ENCODE results near the gene RNF151. TPM values are rescaled to one million over a fixed set of nuclear protein-coding genes. Genes with fewer than 3 reads are reported as not detected.

RNF151 gene
- total and polyA plus RNA-seq, 2 of the 13 experiments (the other 11 are each of a cell fraction or from before 2014, with no cell fraction given): not detected

DNA sequence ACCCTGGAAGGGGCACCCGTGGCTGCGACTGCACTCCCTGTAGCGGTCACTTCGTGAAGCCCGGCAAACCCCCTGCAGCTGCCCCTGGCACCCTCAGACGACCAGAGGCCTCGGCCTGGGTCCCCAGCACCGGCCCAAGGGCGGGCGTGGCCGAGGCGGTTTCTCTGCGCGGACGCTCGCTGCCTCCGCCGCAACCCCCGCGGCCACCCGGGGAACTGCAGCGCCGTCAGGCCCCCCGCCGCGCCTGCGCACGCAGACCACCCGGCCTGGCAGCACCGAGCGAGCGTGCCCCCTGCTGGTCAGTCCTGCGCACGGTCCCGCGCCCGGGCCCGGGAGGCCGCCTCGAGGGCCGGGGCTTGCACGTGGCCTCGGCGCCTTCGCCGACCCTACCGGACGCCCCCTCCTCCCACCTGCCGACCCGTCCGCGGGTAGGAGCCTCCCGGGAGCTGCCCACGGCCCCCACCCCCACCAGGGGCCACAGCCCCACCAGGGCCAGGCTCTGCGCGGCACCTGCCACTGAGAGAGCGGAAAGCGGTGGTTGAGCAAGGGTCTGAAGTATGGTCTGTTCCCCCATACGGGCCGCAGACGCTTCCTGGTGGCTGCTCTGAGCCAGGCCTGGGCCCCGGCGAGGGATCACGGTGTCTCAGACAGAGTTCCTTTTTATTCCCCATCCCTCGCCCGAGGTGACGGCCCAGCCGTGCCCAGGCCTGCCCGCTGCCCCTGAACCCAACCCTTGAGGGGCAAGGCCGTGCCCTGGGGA lies 36.9 kb upstream of the RNF151 start (continued):
- TF ChIP-seq, protein P1, sequence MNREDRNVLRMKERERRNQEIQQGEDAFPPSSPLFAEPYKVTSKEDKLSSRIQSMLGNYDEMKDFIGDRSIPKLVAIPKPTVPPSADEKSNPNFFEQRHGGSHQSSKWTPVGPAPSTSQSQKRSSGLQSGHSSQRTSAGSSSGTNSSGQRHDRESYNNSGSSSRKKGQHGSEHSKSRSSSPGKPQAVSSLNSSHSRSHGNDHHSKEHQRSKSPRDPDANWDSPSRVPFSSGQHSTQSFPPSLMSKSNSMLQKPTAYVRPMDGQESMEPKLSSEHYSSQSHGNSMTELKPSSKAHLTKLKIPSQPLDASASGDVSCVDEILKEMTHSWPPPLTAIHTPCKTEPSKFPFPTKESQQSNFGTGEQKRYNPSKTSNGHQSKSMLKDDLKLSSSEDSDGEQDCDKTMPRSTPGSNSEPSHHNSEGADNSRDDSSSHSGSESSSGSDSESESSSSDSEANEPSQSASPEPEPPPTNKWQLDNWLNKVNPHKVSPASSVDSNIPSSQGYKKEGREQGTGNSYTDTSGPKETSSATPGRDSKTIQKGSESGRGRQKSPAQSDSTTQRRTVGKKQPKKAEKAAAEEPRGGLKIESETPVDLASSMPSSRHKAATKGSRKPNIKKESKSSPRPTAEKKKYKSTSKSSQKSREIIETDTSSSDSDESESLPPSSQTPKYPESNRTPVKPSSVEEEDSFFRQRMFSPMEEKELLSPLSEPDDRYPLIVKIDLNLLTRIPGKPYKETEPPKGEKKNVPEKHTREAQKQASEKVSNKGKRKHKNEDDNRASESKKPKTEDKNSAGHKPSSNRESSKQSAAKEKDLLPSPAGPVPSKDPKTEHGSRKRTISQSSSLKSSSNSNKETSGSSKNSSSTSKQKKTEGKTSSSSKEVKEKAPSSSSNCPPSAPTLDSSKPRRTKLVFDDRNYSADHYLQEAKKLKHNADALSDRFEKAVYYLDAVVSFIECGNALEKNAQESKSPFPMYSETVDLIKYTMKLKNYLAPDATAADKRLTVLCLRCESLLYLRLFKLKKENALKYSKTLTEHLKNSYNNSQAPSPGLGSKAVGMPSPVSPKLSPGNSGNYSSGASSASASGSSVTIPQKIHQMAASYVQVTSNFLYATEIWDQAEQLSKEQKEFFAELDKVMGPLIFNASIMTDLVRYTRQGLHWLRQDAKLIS (CRISPR knock-in tag; IDR thresholded peaks at IDR 0.05): no peak
- peak; percentile 81 for TF ChIP-seq RBFOX2 (IDR thresholded peaks at IDR 0.05; ENCODE audit: low read depth, low read length)
- TF ChIP-seq, protein P2, sequence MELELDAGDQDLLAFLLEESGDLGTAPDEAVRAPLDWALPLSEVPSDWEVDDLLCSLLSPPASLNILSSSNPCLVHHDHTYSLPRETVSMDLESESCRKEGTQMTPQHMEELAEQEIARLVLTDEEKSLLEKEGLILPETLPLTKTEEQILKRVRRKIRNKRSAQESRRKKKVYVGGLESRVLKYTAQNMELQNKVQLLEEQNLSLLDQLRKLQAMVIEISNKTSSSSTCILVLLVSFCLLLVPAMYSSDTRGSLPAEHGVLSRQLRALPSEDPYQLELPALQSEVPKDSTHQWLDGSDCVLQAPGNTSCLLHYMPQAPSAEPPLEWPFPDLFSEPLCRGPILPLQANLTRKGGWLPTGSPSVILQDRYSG (CRISPR knock-in tag; IDR thresholded peaks at IDR 0.05): no peak; the same call in 1 of the 2 replicates
- peak; percentile 24; the same call in 1 of the 2 replicates for TF ChIP-seq ZNF367 (CRISPR knock-in tag; IDR thresholded peaks at IDR 0.05; ENCODE audit: borderline replicate concordance)
- TF ChIP-seq HDAC2 (CRISPR knock-in tag; IDR thresholded peaks at IDR 0.05): no peak
- no peak for TF ChIP-seq NFATC3 (CRISPR knock-in tag; IDR thresholded peaks at IDR 0.05)
- TF ChIP-seq, protein P3, sequence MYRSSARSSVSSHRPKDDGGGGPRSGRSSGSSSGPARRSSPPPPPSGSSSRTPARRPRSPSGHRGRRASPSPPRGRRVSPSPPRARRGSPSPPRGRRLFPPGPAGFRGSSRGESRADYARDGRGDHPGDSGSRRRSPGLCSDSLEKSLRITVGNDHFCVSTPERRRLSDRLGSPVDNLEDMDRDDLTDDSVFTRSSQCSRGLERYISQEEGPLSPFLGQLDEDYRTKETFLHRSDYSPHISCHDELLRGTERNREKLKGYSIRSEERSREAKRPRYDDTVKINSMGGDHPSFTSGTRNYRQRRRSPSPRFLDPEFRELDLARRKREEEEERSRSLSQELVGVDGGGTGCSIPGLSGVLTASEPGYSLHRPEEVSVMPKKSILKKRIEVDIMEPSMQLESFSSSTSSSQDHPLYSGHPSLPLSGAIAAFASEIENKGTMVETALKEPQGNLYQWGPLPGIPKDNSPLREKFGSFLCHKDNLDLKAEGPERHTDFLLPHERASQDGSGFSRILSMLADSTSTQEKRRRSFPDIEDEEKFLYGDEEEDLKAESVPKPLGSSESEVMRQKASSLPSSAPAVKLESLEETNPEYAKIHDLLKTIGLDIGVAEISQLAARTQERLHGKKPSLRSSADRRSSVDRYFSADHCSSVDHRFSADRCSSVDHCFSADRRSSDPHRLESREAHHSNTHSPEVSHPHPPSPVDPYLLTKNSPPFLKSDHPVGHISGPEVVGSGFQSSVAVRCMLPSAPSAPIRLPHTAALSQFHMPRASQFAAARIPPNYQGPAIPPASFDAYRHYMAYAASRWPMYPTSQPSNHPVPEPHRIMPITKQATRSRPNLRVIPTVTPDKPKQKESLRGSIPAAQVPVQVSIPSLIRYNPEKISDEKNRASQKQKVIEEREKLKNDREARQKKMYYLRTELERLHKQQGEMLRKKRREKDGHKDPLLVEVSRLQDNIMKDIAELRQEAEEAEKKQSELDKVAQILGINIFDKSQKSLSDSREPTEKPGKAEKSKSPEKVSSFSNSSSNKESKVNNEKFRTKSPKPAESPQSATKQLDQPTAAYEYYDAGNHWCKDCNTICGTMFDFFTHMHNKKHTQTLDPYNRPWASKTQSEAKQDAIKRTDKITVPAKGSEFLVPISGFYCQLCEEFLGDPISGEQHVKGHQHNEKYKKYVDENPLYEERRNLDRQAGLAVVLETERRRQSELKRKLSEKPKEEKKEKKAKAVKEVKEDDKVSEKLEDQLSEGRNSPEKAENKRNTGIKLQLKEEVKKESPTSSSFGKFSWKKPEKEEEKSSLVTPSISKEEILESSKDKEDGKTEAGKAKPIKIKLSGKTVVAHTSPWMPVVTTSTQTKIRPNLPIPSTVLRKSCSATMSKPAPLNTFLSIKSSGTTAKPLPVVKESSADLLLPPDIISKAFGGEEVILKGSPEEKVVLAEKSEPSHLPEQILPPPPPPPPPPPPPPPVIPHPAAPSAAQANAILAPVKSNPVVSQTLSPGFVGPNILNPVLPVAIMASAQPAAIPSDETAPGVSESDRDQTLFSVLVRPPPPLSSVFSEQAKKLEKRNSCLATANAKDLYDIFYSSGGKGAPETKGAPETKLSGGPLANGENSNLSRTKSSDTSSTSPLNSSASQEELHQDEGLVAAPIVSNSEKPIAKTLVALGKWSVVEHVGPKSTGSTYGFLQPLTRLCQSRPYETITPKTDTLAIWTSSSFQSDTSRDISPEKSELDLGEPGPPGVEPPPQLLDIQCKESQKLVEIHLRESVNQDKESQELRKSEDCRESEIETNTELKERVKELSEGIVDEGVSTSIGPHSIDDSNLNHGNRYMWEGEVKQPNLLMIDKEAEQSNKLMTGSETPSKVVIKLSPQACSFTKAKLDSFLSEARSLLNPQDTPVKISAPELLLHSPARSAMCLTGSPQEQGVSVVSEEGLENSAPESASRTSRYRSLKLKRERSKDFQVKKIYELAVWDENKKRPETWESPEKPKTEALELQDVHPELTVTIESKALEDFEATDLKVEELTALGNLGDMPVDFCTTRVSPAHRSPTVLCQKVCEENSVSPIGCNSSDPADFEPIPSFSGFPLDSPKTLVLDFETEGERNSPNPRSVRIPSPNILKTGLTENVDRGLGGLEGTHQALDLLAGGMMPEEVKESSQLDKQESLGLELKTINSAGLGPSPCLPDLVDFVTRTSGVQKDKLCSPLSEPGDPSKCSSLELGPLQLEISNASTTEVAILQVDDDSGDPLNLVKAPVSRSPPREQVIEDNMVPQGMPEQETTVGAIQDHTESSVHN (CRISPR knock-in tag; IDR thresholded peaks at IDR 0.05): peak; percentile 69; the same call in 1 of the 2 replicates
- no peak for TF ChIP-seq CEBPB (IDR thresholded peaks at IDR 0.05; ENCODE audit: borderline replicate concordance, low read depth, low read length)
- TF ChIP-seq PTBP1 (IDR thresholded peaks at IDR 0.05; ENCODE audit: low read depth, low read length, poor library complexity, severe bottlenecking): no peak
- TF ChIP-seq KLF16 (CRISPR knock-in tag; IDR thresholded peaks at IDR 0.05): no peak; a peak in 1 of 4 replicates
- TF ChIP-seq ZNF121 (CRISPR knock-in tag; IDR thresholded peaks at IDR 0.05): no peak
- peak; percentile 33; the same call in 1 of the 2 replicates for TF ChIP-seq POLR2AphosphoS5 (IDR thresholded peaks at IDR 0.05; ENCODE audit: low read depth, low read length)
- TF ChIP-seq, protein P4, sequence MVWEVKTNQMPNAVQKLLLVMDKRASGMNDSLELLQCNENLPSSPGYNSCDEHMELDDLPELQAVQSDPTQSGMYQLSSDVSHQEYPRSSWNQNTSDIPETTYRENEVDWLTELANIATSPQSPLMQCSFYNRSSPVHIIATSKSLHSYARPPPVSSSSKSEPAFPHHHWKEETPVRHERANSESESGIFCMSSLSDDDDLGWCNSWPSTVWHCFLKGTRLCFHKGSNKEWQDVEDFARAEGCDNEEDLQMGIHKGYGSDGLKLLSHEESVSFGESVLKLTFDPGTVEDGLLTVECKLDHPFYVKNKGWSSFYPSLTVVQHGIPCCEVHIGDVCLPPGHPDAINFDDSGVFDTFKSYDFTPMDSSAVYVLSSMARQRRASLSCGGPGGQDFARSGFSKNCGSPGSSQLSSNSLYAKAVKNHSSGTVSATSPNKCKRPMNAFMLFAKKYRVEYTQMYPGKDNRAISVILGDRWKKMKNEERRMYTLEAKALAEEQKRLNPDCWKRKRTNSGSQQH (CRISPR knock-in tag; IDR thresholded peaks at IDR 0.05; ENCODE audit: low read depth): no peak
- 0 out of 2 replicates have a peak, but pooled peaks have one; percentile 71 for TF ChIP-seq ZMYM4 (CRISPR knock-in tag; IDR thresholded peaks at IDR 0.05)

Measured in HepG2 (cell line).